SK-N-SH (cell line): ENCODE data around the gene NUP88.

Experiments used
- CHD2 ChIP-seq: fragments of 150-350 bp; IDR thresholded peaks from 2 replicates; pipeline ENCODE4 v1.6.1; 2018; ENCODE audit warnings: low read length; ENCODE audit not compliant: partially characterized antibody
- JUND ChIP-seq: IDR thresholded peaks from 2 replicates; pipeline ENCODE4 v1.4.0; 2012
- NRF1 ChIP-seq: IDR thresholded peaks from 2 replicates; pipeline ENCODE4 v1.6.1; 2012; ENCODE audit warnings: low read depth, mild to moderate bottlenecking, low read length
- YY1 ChIP-seq: IDR thresholded peaks from 2 replicates; pipeline ENCODE4 v1.4.0; 2012; ENCODE audit warnings: low read depth, mild to moderate bottlenecking
- TF ChIP-seq, protein P1 (sequence below): IDR thresholded peaks from 2 replicates; pipeline ENCODE4 v1.4.0; 2012; ENCODE audit warnings: low read depth, borderline replicate concordance
- TF ChIP-seq, protein P2 (sequence below): IDR thresholded peaks from 2 replicates; pipeline ENCODE4 v1.4.0; 2012; ENCODE audit warnings: low read depth
- TF ChIP-seq, protein P3 (sequence below): fragments of 200-600 bp; sonication (generic); IDR thresholded peaks from 2 replicates; pipeline ENCODE4 v1.6.1; 2017; ENCODE audit warnings: antibody characterized with exemption, mild to moderate bottlenecking, moderate library complexity

DNA sequence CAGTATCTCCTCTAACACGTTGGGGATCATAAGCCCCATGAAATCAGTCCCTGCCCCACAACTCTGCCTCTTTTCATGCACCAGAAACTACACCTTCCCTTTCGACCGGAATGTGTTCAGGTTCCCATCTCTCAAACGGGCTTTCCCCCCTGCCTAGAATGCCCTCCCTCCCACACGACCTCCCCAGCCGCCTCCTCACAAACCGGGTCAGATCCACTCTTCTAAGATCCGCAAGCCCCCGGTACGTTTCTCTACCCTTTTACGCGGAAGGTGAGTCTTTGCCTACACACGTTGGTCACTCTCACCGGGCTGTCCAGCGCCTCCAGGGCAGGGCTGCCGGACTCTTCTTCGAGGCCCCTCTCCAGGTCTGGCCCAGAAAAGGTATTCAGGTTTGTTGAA lies 48.6 kb upstream of the NUP88 start:
- TF ChIP-seq, protein P1, sequence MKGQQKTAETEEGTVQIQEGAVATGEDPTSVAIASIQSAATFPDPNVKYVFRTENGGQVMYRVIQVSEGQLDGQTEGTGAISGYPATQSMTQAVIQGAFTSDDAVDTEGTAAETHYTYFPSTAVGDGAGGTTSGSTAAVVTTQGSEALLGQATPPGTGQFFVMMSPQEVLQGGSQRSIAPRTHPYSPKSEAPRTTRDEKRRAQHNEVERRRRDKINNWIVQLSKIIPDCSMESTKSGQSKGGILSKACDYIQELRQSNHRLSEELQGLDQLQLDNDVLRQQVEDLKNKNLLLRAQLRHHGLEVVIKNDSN: no peak
- TF ChIP-seq JUND (no peak), YY1 (no peak), CHD2 (no peak), NRF1 (no peak)
- TF ChIP-seq, protein P2, sequence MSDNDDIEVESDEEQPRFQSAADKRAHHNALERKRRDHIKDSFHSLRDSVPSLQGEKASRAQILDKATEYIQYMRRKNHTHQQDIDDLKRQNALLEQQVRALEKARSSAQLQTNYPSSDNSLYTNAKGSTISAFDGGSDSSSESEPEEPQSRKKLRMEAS: no peak
- TF ChIP-seq, protein P3, sequence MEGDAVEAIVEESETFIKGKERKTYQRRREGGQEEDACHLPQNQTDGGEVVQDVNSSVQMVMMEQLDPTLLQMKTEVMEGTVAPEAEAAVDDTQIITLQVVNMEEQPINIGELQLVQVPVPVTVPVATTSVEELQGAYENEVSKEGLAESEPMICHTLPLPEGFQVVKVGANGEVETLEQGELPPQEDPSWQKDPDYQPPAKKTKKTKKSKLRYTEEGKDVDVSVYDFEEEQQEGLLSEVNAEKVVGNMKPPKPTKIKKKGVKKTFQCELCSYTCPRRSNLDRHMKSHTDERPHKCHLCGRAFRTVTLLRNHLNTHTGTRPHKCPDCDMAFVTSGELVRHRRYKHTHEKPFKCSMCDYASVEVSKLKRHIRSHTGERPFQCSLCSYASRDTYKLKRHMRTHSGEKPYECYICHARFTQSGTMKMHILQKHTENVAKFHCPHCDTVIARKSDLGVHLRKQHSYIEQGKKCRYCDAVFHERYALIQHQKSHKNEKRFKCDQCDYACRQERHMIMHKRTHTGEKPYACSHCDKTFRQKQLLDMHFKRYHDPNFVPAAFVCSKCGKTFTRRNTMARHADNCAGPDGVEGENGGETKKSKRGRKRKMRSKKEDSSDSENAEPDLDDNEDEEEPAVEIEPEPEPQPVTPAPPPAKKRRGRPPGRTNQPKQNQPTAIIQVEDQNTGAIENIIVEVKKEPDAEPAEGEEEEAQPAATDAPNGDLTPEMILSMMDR: no peak
